HFF-Myc (cell line): ENCODE data around the gene CD22.

ENCODE experiments used
- DNase-seq: peaks from one replicate; pipeline ENCODE4 v3.0.0-alpha.2; 2011; ENCODE audit warnings: low read depth; ENCODE audit errors: extremely low read depth
- H3K4me3 ChIP-seq: replicated peaks from 2 replicates; pipeline ENCODE4 v1.5.1; 2011; ENCODE audit warnings: low read depth, mild to moderate bottlenecking, control low read depth, low read length
- TF ChIP-seq, protein P1 (sequence below): IDR thresholded peaks from 2 replicates; pipeline ENCODE4 v1.5.1; 2012; ENCODE audit warnings: mild to moderate bottlenecking, low read depth, low read length, control low read depth; ENCODE audit errors: missing control alignments

CD22 gene

DNA sequence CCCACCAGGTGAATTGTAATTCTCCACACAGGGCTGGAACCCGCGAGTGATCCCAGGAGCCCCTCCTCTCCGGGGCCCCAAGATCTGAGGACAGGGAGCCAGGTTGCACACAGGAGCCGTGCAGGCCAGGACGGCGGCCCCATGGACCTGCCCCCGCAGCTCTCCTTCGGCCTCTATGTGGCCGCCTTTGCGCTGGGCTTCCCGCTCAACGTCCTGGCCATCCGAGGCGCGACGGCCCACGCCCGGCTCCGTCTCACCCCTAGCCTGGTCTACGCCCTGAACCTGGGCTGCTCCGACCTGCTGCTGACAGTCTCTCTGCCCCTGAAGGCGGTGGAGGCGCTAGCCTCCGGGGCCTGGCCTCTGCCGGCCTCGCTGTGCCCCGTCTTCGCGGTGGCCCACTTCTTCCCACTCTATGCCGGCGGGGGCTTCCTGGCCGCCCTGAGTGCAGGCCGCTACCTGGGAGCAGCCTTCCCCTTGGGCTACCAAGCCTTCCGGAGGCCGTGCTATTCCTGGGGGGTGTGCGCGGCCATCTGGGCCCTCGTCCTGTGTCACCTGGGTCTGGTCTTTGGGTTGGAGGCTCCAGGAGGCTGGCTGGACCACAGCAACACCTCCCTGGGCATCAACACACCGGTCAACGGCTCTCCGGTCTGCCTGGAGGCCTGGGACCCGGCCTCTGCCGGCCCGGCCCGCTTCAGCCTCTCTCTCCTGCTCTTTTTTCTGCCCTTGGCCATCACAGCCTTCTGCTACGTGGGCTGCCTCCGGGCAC is 22.6 kb downstream of the CD22 start:
- TF ChIP-seq, protein P1, sequence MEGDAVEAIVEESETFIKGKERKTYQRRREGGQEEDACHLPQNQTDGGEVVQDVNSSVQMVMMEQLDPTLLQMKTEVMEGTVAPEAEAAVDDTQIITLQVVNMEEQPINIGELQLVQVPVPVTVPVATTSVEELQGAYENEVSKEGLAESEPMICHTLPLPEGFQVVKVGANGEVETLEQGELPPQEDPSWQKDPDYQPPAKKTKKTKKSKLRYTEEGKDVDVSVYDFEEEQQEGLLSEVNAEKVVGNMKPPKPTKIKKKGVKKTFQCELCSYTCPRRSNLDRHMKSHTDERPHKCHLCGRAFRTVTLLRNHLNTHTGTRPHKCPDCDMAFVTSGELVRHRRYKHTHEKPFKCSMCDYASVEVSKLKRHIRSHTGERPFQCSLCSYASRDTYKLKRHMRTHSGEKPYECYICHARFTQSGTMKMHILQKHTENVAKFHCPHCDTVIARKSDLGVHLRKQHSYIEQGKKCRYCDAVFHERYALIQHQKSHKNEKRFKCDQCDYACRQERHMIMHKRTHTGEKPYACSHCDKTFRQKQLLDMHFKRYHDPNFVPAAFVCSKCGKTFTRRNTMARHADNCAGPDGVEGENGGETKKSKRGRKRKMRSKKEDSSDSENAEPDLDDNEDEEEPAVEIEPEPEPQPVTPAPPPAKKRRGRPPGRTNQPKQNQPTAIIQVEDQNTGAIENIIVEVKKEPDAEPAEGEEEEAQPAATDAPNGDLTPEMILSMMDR = no peak
- no peak overlapping the region for H3K4me3 ChIP-seq

DNA sequence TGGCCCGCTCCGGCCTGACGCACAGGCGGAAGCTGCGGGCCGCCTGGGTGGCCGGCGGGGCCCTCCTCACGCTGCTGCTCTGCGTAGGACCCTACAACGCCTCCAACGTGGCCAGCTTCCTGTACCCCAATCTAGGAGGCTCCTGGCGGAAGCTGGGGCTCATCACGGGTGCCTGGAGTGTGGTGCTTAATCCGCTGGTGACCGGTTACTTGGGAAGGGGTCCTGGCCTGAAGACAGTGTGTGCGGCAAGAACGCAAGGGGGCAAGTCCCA is 23.1 kb downstream of the CD22 start:
- TF ChIP-seq, protein P1 = no peak
- H3K4me3 ChIP-seq = no peak overlapping the region
- DNase-seq = no peak

More for the DNA sequence above, 22.6 kb downstream of the CD22 start:
- DNase-seq = no peak

DNA sequence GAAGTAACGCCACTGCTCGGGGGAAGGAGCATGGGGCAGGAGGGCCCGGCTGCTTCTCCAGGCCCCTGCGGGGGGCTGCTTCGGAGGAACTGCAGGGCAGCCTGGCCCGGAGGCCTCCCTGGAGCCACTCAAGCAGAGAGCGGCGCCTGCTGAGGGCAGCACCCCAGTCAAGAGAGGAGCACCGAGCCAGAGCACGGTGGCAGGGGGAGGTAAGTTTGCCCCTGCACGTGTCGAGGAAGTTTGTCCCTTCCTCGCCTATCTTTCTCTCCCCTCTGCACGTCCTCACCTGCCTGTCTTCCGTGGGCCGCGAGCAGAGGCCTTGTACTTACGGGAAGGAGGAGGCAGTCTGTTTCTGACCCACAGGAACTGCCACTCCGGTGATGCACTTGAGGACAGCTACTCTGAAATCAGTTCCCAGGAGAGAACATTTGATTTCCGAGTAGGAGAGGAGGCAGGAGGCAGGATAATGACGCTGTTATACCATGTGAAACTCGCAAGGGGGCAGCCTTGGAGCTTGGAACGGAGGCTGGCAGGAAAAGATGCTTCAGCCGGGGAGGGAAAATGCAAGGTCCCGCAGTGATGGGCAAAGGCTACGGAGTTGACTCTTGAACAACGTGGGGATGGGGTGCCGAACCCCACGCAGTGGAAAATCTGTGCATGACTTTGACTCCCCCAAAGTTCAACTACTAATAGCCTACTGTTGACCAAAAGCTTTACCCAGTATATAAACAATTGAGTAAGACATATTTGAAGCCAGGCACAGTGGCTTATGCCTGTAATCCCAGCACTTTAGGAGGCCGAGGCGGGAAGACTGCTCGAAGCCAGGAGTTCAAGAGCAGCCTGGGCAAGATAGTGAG is 23.7 kb downstream of the CD22 start:
- peak; percentile 32 for DNase-seq
- TF ChIP-seq, protein P1 = peak; percentile 75
- H3K4me3 ChIP-seq = no peak overlapping the region

DNA sequence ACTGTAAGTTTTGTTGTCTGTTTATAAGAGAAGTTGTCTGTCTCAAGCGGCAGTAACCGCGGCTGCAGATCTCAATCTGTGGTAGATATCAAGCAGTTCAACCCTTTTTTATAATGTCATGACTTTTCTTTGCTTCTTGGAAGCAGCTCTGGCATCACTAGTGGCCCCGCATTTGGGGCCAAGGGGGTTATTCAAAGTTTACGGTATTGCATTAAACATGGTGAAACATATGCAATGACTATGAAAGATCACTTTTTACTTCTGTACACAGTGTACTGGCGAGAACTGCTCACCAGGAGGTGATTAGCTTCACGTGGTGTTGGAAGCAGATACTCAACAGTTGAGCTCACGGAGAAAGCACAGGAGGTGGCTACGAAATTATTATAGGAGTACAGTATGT is 24.6 kb downstream of the CD22 start:
- no peak for DNase-seq
- no peak overlapping the region for H3K4me3 ChIP-seq
- TF ChIP-seq, protein P1 = no peak

DNA sequence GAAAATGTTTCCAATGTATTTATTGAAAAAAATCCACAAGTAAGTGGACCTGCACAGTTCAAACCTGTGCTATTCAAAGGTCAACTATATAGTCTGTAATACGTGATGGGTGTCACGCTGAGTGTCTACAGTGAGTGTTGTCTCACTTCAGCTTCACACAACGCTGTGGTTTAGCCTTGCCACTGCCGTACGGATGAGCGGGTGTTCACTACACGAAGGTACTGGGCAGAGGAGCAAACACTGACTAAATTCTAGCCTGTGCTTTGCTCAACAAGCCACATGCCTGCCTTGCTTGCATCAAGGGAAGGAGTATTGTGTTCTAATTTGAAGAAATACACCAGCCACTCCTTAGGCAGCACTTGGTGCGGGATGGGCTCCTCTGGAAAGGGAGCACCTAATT is 25.9 kb downstream of the CD22 start:
- no peak overlapping the region for H3K4me3 ChIP-seq
- TF ChIP-seq, protein P1 = no peak
- DNase-seq = no peak

DNA sequence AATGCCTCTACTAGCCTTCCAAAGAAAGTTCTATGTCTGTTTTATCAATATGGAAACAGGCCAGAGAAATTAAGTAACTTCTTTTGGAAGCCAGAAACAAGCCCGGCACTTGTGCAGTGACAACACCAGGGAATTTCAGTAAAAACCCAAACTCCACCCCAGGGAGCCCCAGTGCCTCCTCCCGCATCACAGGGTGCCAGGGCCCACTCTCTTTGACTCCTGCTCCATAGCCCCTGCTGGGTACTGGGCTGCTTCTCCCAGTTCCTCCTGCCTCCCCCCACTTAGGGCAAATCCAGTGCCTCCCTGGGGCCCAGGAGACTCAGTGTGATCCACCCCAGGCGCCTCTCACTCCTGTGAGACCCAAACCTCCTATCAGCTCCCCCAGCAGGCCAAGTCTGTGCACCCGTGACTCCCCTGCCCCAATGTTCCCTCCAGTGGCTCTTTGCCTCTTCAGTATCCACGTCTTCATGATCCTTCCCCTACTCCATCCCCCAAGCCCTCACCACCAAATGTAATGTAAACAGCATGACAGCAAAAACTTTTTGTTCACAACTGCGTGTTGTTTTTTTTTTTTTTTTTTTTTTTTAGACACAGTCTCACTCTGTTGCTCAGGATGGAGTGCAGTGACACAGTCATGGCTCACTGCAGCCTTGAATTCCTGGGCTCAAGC is 26.9 kb downstream of the CD22 start:
- DNase-seq = no peak
- TF ChIP-seq, protein P1 = no peak
- no peak overlapping the region for H3K4me3 ChIP-seq
